ENCODE results near the gene CRAT.
A peak's percentile ranks its signal among the peaks of the same experiment; 100 is the strongest.
"Not testable (repeated sequence)": the region's sequence is repeated elsewhere in the genome, so short reads cannot be mapped to it uniquely, and the experiment has no call there.

Gene CRAT

DNA sequence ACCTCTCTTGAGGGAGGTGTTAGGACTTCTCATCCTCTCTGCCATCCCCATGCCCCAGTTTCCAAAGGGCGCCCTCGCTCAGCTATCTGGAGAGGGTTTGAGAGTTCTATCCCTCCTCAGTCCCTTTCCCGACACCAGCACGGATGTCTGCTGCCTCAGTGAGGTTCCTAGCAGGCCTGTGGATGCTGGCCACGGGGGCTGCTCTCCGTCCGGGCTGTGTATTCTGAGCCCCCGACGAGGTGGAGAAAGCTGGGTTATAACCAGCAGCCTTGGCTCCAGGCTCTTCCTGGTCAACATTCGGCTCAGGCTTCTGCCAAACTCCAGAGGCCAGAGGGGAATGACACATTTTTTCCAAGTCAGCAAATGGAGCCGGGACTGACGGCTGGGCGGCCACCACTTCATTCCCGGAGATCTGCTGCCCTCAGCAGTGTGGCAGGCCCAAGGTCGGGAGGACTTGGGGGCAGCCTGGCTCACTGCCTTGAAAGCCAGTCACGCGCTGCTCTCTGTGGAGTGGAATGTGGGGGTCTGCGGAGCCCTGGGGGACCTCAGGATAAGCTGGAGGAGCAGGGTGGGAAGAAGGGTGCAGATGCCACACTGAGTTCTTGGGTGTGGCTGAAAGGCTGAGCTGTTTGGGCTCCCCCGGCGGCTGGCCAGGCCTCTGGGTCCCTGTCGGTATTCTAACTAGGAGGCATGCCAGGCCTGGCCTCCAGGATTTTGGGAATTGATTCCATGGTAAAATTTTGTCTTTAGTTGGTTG, 28.1 kb upstream of the CRAT start:
- peak; percentile 54 for DNase-seq (ENCODE audit: low read depth, low spot score)

DNA sequence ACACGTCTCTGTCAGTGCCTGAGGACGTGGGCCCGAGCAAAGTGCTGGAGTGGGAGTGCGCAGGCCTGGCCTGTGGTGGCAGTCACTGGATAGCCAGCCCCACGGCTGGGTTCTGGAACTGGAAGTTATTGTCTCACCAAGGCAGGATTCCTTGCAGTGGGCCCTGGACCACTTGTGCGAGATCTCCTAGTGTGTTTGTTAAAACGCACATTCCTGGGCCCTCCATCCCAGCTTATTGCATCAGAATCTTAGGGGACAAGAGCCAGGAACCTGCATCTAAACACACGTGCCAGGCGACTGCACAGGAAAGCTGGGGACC, 27.5 kb upstream of the CRAT start:
- DNase-seq (ENCODE audit: low read depth, low spot score) = no peak

GRCh38 chr9:129137292-129138143, 26.9 kb upstream of the CRAT start:
- DNase-seq (ENCODE audit: low read depth, low spot score) = no peak

GRCh38 chr9:129136446-129137035, 25.9 kb upstream of the CRAT start:
- DNase-seq (ENCODE audit: low read depth, low spot score) = no peak

GRCh38 chr9:129135476-129135875, 24.9 kb upstream of the CRAT start:
- DNase-seq (ENCODE audit: low read depth, low spot score) = no peak

DNA sequence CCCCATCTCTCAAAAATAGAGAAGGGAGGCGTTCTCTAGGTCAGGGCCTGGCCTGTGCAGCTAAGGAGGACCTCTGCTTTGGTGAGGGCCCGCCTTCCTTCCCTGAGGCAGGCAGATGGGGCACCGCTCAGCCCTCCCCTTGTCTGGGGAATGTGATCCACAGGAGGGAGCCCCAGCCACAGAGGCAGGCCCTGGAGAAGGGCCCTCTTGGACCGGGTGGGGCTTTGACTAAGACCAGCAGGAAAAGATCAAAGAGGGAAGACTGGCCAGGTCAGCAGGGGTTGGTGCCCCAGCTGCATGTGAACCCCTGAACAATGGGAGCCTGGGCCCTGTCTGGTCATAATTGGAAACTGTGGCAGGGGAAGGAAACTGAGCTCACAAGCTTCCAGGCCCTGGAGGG, 22.5 kb upstream of the CRAT start:
- DNase-seq (ENCODE audit: low read depth, low spot score) = peak; percentile 67

DNA sequence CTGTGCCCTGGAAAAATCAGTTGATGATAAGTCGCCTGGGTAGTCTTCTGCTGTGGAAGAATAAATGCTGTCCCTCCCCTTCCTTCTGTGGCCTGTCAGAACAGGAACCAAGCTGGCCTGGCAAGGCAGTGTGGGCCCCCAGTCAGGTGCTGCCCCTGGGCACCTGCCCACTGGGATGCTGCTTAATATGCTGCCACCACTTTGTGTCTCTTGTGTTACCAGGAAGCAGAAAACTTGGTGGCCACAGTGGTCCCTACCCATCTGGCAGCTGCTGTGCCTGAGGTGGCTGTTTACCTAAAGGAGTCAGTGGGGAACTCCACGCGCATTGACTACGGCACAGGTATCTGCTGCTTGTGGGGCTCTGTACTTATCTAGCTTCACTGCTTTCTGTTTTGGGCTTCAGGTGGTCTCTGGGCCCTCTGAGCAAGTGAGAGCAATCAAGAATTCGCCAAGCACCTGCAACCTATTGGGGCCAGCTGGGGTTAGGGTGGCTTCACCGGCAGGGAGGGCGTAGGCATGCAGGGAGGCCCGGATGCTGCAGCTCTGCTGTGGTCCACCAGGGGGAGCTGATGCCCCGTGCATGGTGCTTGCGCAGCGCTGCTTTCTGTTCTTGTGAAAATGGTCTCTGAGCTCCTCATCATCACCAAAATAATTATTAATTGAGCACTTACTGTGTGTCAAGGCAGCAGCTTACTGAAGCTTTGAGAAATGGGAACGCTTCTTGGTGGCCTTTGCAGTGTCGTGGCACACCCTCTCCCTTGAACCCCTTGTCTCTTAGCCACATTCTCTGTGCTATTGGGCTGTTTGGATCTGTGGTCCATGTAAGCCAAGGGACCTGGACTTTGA, 20.9 kb upstream of the CRAT start:
- DNase-seq (ENCODE audit: low read depth, low spot score) = peak; percentile 91

- no peak for DNase-seq (ENCODE audit: low read depth, low spot score)
Measured at GRCh38 chr9:129130791-129131190, 20.2 kb upstream of the CRAT start.

DNA sequence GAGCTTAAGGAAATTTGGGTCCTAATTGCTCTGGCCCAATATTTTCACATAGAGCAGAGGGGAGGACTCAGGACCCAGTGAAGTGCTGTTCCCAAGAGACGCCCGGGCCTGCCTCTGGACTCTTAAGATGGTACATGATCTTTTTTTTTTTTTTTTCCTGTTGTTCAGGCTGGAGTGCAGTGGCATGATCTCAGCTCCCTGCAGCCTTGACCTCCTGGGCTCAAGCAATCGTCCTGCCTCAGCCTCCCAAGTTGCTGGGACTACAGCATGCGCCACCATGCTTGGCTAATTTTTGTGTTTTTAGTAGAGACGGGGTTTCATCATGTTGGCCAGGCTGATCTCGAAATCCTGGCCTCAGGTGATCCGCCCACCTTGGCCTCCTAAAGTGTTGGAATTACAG, 19.7 kb upstream of the CRAT start:
- not testable (repeated sequence) for DNase-seq (ENCODE audit: low read depth, low spot score)

- DNase-seq (ENCODE audit: low read depth, low spot score) = no peak
Measured at GRCh38 chr9:129128689-129129088, 18.1 kb upstream of the CRAT start.

GRCh38 chr9:129126749-129127618, 16.4 kb upstream of the CRAT start:
- peak; percentile 81 for DNase-seq (ENCODE audit: low read depth, low spot score)

DNA sequence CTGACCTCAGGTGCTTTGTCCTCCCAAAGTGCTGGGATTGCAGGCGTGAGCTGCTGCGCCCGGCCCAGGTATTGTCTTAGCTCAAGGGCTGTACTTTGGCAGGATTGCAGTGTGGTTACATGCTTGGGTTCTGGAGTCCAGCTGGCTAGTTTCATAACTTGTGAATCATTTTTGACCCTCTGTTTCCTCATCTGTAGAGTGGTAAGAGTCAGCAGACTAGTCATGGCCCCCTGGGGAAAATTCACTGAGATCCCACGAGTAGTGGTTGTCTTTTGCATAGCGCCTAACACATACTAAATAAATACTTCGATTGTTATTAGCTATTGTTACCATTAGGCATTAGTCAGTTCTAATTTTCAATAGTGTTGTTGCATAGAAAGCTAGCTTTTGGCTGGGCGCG, 14.9 kb upstream of the CRAT start:
- DNase-seq (ENCODE audit: low read depth, low spot score) = no peak

GRCh38 chr9:129124506-129125069, 14.0 kb upstream of the CRAT start:
- DNase-seq (ENCODE audit: low read depth, low spot score) = no peak

DNA sequence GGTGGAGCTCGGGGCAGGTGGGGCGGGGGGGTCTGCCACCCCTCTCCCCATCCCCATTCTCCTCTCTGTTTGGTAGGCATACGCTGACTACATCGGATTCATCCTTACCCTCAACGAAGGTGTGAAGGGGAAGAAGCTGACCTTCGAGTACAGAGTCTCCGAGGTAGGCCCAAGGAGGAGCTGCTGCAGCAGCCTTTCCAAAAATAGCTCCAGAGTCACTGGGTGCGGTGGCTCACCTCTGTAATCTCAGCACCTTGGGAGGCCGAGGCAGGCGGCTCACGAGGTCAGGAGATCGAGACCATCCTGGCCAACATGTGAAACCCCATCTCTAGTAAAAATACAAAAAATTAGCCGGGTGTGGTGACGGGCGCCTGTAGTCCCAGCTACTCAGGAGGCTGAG, 12.4 kb upstream of the CRAT start:
- DNase-seq (ENCODE audit: low read depth, low spot score) = not testable (repeated sequence)

GRCh38 chr9:129122133-129122532, 11.5 kb upstream of the CRAT start:
- DNase-seq (ENCODE audit: low read depth, low spot score) = no peak

GRCh38 chr9:129121483-129121882, 10.9 kb upstream of the CRAT start:
- no peak for DNase-seq (ENCODE audit: low read depth, low spot score)

DNA sequence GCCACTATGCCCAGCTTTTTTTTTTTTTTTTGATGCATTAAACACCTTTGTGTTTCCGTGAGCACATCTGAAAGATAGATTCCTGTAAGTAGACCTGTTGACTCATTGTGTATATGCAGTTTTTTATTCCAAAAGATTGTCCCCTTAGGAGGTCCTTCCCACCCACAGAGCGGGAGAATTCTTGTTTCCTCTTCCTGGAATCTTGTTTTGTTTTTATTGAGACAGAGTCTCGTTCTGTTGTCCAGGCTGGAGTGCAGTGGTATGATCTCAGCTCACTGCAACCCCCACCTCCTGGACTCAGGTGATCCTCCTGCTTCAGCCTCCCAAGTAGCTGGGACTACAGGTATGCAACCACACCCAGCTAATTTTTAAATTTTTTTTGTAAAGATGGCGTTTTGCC, 8.2 kb upstream of the CRAT start:
- no peak for DNase-seq (ENCODE audit: low read depth, low spot score)

DNA sequence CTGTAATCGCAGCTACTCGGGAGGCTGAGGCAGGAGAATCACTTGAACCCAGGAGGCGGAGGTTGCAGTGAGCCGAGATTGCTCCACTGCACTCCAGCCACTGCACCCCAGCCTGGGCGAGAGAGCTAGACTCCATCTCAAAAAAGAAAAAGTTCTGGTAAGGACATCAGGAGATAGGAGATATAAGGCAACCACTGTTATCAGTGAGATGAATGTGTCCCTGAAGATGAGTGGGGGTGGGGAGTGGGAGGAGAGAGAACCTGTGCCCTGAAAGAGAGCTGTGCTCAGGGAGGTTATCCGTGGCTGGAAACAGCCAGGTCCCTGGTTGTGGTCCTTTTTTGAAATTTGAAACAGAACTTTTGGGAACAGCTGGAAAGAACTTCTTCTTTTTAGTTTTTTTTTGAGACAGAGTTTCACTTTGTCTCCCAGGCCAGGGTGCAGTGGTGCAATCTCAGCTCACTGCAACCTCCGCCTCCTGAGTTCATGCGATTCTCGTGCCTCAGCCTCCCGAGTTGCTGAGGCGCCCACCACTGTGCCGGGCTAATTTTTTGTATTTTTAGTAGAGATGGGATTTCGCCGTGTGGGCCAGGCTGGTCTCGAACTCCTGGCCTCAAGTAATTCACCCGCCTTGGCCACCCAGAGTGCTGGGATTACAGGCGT, 3.2 kb upstream of the CRAT start:
- no peak for DNase-seq (ENCODE audit: low read depth, low spot score)

DNA sequence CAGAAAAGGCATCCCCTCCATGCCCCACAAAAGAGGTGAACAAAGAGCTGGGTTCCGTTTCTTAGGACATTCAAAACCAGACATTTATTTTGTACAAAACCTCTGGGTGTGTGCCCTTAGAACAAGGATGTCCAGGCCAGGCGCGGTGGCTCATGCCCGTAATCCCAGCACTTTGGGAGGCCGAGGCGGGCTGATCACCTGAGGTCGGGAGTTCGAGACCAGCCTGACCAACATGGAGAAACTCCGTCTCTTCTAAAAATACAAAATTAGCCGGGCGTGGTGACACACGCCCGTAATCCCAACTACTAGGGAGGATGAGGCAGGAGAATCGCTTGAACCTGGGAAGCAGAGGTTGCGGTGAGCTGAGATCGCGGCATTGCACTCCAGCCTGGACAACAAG, 1.9 kb upstream of the CRAT start:
- DNase-seq (ENCODE audit: low read depth, low spot score) = not testable (repeated sequence)

Data from ELF-1 (cell line).